Panc1 (cell line): Measurements from ENCODE around the gene ALOXE3. TPM values are rescaled to one million over a fixed set of nuclear protein-coding genes. Genes with fewer than 3 reads are reported as not detected.
"Not testable (repeated sequence)": the region's sequence is repeated elsewhere in the genome, so short reads cannot be mapped to it uniquely, and the experiment has no call there.

Source experiments
- ATAC-seq: fragments of 200-7000 bp; cut with Tn5 transposase; 2 replicates; pipeline ENCODE4 v1.9.1; 2020; ENCODE audit warnings: mild to moderate bottlenecking, moderate library complexity
- BruUV-seq: library from RNA; stranded (reverse); fragments of 400-500 nt; replicated peaks from 2 replicates; lab custom pipeline; 2021; lab: Mats Ljungman, UMichigan
- CTCF ChIA-PET: fragments of 300-600 bp; sonication (Branson Sonifier 250); formaldehyde crosslinking; loops from one replicate; lab custom pipeline; 2022; ENCODE audit warnings: antibody characterized with exemption; lab: Charles Lee
- POLR2A ChIA-PET: fragments of 300-600 bp; sonication (Branson Sonifier 250); formaldehyde crosslinking; loops from one replicate; lab custom pipeline; 2022; ENCODE audit warnings: antibody characterized with exemption; lab: Charles Lee
- DNase-seq: peaks from one replicate; pipeline ENCODE4 v3.0.0-alpha.2; 2010; ENCODE audit warnings: low read depth, low spot score
- H3K27ac ChIP-seq: 2 replicates; pipeline ENCODE4 v1.5.1; 2011; ENCODE audit warnings: mild to moderate bottlenecking, low read length, inconsistent platforms
- H3K27me3 ChIP-seq: fragments of 200-500 bp; sonication (Bioruptor generic); 2 replicates; pipeline ENCODE4 v1.6.0; 2014; ENCODE audit warnings: low read length, inconsistent platforms; ENCODE audit not compliant: control insufficient read depth, insufficient read depth
- H3K36me3 ChIP-seq: fragments of 200-500 bp; sonication (Bioruptor generic); 2 replicates; pipeline ENCODE4 v1.5.1; 2014; ENCODE audit warnings: inconsistent platforms, mild to moderate bottlenecking, low read length, moderate library complexity; ENCODE audit not compliant: control insufficient read depth, insufficient read depth
- H3K4me1 ChIP-seq: 2 replicates; pipeline ENCODE4 v1.5.1; 2011; ENCODE audit warnings: inconsistent platforms, mild to moderate bottlenecking, low read length, moderate library complexity; ENCODE audit not compliant: control insufficient read depth, insufficient read depth
- H3K4me3 ChIP-seq, 2 experiments: 2 replicates each; pipeline ENCODE4 v1.5.1; 2011 to 2012; ENCODE audit warnings: low read depth in 2 of 2, low read length in 2 of 2, mild to moderate bottlenecking in 2 of 2, inconsistent platforms in 1 of 2, moderate library complexity in 1 of 2
- H3K9me3 ChIP-seq: fragments of 200-500 bp; sonication (Bioruptor generic); 2 replicates; pipeline ENCODE4 v1.5.1; 2014; ENCODE audit warnings: low read depth, mild to moderate bottlenecking, inconsistent platforms, low read length, moderate library complexity; ENCODE audit not compliant: control insufficient read depth, insufficient read depth
- POLR2AphosphoS5 ChIP-seq: IDR thresholded peaks from 2 replicates; pipeline ENCODE4 v1.6.1; 2012; ENCODE audit warnings: mild to moderate bottlenecking, low read depth, low read length, moderate library complexity
- SIN3A ChIP-seq: IDR thresholded peaks from 2 replicates; pipeline ENCODE4 v1.6.1; 2012; ENCODE audit warnings: low read depth, mild to moderate bottlenecking, low read length, moderate library complexity, borderline replicate concordance; ENCODE audit not compliant: insufficient read depth
- TCF7L2 ChIP-seq: IDR thresholded peaks from 2 replicates; pipeline ENCODE4 v1.6.1; 2011; ENCODE audit warnings: mild to moderate bottlenecking, low read depth, low read length, inconsistent platforms
- in situ Hi-C: cut with HindIII; loops from 2 replicates; pipeline ENCODE4 v1.10.0; 2016; ENCODE audit warnings: low sequenced_read_pairs, low pct_unique_long_range_greater_than_20kb
- intact Hi-C: fragments of 100-400 bp; cut with micrococcal nuclease; formaldehyde crosslinking; loops from one replicate; pipeline ENCODE4 v1.10.0; 2022; ENCODE audit not compliant: unreplicated experiment
- total RNA-seq: library from RNA; stranded (reverse); gene quantifications from one replicate; pipeline ENCODE4 v1.2.1, GENCODE V29; 2021; ENCODE audit not compliant: unreplicated experiment
- TF ChIP-seq, protein P1 (sequence below): fragments of 450-650 bp; IDR thresholded peaks from 2 replicates; pipeline ENCODE4 v1.5.1; 2017; ENCODE audit warnings: mild to moderate bottlenecking
- TF ChIP-seq, protein P2 (sequence below), 2 experiments: IDR thresholded peaks; 2 replicates each; pipeline ENCODE4 v1.6.1; 2011 to 2012; ENCODE audit warnings: low read depth in 2 of 2, control low read depth in 1 of 2, low read length in 1 of 2, mild to moderate bottlenecking in 1 of 2, moderate library complexity in 1 of 2; ENCODE audit not compliant: insufficient read depth in 1 of 2

Gene ALOXE3
- total RNA-seq, 1 experiment from 2014 or later = 0.46 TPM

DNA sequence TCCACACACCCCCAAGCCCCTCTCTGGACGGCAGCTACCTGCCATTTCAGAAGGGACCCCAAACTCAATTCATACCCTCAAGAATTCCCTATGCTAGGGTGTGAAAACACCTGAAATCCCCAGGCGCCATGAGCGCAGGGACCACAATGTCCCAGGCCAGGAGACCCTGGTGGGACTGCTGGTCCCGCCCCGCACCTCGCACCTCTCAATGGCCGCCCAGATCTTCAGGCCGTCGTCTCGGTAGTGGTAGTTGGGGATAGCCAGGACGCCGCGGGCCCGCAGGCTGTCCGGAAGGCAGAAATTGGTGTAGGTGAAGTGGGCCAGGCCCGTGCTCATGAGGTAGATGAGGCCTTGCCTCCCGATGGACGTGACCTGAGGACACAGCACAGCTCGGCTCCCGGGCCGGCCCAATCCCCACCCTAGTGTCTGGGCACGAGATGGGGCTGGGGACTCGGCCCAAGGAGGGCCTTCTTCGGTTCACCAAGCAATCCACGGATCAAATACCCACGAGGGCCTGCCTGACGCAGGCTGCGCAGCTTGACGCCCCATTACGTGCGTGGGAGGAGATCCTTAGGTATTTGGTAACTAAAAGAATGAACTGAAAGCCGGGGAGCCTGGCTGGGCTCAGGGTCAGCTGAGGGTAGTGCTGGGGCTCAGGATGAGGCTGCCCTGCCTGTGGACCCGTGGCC lies 9.2 kb downstream of the ALOXE3 start:
- TF ChIP-seq TCF7L2 (no peak), POLR2AphosphoS5 (no peak), SIN3A (no peak)
- TF ChIP-seq, protein P1, sequence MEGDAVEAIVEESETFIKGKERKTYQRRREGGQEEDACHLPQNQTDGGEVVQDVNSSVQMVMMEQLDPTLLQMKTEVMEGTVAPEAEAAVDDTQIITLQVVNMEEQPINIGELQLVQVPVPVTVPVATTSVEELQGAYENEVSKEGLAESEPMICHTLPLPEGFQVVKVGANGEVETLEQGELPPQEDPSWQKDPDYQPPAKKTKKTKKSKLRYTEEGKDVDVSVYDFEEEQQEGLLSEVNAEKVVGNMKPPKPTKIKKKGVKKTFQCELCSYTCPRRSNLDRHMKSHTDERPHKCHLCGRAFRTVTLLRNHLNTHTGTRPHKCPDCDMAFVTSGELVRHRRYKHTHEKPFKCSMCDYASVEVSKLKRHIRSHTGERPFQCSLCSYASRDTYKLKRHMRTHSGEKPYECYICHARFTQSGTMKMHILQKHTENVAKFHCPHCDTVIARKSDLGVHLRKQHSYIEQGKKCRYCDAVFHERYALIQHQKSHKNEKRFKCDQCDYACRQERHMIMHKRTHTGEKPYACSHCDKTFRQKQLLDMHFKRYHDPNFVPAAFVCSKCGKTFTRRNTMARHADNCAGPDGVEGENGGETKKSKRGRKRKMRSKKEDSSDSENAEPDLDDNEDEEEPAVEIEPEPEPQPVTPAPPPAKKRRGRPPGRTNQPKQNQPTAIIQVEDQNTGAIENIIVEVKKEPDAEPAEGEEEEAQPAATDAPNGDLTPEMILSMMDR = no peak
- TF ChIP-seq, protein P2, sequence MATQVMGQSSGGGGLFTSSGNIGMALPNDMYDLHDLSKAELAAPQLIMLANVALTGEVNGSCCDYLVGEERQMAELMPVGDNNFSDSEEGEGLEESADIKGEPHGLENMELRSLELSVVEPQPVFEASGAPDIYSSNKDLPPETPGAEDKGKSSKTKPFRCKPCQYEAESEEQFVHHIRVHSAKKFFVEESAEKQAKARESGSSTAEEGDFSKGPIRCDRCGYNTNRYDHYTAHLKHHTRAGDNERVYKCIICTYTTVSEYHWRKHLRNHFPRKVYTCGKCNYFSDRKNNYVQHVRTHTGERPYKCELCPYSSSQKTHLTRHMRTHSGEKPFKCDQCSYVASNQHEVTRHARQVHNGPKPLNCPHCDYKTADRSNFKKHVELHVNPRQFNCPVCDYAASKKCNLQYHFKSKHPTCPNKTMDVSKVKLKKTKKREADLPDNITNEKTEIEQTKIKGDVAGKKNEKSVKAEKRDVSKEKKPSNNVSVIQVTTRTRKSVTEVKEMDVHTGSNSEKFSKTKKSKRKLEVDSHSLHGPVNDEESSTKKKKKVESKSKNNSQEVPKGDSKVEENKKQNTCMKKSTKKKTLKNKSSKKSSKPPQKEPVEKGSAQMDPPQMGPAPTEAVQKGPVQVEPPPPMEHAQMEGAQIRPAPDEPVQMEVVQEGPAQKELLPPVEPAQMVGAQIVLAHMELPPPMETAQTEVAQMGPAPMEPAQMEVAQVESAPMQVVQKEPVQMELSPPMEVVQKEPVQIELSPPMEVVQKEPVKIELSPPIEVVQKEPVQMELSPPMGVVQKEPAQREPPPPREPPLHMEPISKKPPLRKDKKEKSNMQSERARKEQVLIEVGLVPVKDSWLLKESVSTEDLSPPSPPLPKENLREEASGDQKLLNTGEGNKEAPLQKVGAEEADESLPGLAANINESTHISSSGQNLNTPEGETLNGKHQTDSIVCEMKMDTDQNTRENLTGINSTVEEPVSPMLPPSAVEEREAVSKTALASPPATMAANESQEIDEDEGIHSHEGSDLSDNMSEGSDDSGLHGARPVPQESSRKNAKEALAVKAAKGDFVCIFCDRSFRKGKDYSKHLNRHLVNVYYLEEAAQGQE (IDR thresholded peaks at IDR 0.05; ENCODE audit: insufficient read depth in 1 of 2, low read depth in 2 of 2, low read length in 1 of 2) = no peak
- H3K4me3 ChIP-seq = no peak overlapping the region
- H3K27ac ChIP-seq = no peak overlapping the region
- BruUV-seq = no TSS peak
- intact Hi-C loops = no loop called here
- CTCF ChIA-PET = interaction anchor here (1.2 kb wide), 1 partner anchor 35 kb away, joined by 3 read pairs; no protein-coding TSS in a partner anchor
- in situ Hi-C loops = no loop called here
- H3K36me3 ChIP-seq = no peaks in the 10 kb centered on the region
- DNase-seq = no peak
- H3K9me3 ChIP-seq = no peaks in the 10 kb centered on the region
- POLR2A ChIA-PET = no interaction called here
- H3K27me3 ChIP-seq = no peaks in the 10 kb centered on the region
- no peaks in the 10 kb centered on the region for H3K4me1 ChIP-seq
- ATAC-seq = no peak

DNA sequence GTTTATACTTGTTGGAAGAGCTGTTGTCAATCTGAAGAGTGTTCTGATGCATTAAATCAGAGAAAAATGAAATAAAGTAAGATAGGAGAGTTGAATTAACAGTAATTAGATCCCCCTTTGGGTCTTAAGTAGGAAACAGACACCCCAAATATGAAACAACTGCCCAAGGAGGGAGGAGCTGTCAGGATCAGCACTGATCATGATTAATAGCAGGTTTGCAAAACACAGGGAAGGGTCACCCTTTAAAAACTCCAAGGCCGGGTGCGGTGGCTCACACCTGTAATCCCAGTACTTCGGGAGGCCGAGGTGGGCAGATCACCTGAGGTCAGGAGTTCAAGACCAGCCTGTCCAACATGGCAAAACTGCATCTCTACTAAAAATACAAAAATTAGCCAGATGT lies 11.3 kb downstream of the ALOXE3 start:
- intact Hi-C loops, DNase-seq, H3K27ac ChIP-seq, H3K4me1 ChIP-seq, H3K36me3 ChIP-seq, CTCF ChIA-PET, BruUV-seq, ATAC-seq, in situ Hi-C loops, H3K27me3 ChIP-seq, POLR2A ChIA-PET, H3K9me3 ChIP-seq, H3K4me3 ChIP-seq: not testable (repeated sequence)

DNA sequence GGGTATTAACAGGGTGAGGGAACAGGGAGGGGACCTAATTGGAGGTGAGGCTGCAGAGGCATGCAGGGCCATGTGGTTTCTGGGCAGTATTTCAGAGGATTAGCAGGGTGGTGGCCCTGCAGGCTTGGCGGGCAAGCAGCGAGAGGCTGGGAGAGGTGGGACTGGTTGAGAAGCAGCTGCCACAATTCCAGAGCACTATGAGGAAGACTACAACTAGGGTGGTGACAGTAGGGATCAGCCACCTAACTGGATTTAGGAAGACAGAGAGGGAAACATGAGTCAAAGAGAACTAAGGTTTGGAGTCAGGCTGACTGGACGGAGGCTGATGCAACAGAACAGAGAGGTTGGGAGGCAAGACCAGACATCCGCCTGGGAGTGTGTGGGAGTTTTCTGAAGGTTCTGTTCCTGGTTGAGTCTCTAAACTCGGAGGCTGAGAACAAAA lies 12.3 kb downstream of the ALOXE3 start:
- BruUV-seq = no TSS peak
- Histone ChIP-seq H3K36me3 (no peaks in the 10 kb centered on the region), H3K27ac (no peak overlapping the region), H3K4me3 (no peak overlapping the region), H3K9me3 (no peaks in the 10 kb centered on the region), H3K27me3 (no peaks in the 10 kb centered on the region), H3K4me1 (no peaks in the 10 kb centered on the region)
- TF ChIP-seq, protein P2 (IDR thresholded peaks at IDR 0.05; ENCODE audit: insufficient read depth in 1 of 2, low read depth in 2 of 2, low read length in 1 of 2) = no peak
- no peak for TF ChIP-seq SIN3A
- TF ChIP-seq, protein P1 = no peak
- DNase-seq (no peak), ATAC-seq (no peak)
- ChIA-PET CTCF (interaction anchor here (2.4 kb wide), 1 partner anchor 12 kb away, joined by 7 read pairs; no protein-coding TSS in a partner anchor), POLR2A (no interaction called here)
- in situ Hi-C loops = no loop called here
- intact Hi-C loops = no loop called here
